H1 (cell line): ENCODE measurements around the gene PMFBP1. TPM values are rescaled to one million over a fixed set of nuclear protein-coding genes. Genes with fewer than 3 reads are reported as not detected.

Experiments used
- ASH2L ChIP-seq: fragments of 200-600, 300-600 bp; sonication (generic); IDR thresholded peaks from one replicate; pipeline ENCODE4 v1.7.1; 2017; ENCODE audit warnings: low read length
- EZH2 ChIP-seq: fragments of 200-600 bp; sonication (generic); IDR thresholded peaks from 2 replicates; pipeline ENCODE4 v1.7.1; 2012; ENCODE audit warnings: low read depth, mild to moderate bottlenecking, moderate library complexity, low read length, inconsistent platforms; ENCODE audit not compliant: severe bottlenecking
- SUZ12 ChIP-seq: fragments of 200-600 bp; sonication (generic); IDR thresholded peaks from 2 replicates; pipeline ENCODE4 v1.6.1; 2012; ENCODE audit warnings: mild to moderate bottlenecking, inconsistent platforms, low read length, moderate library complexity, mixed read lengths
- polyA plus RNA-seq, 7 experiments: library from polyadenylated mRNA; depleted of rRNA in 3 of 7; stranded (reverse) in 5 of 7; unstranded in 2 of 7; fragments of >200 nt in 5 of 7; fragments of 200-250 nt in 2 of 7; gene quantifications; 1 replicate in 5 of 7; 2 replicates in 1 of 7; 4 replicates in 1 of 7; pipeline versions ENCODE4 v1.2.1 to v1.2.3, GENCODE V29; 2011 to 2013; ENCODE audit warnings: missing spikeins in 2 of 7, mixed read lengths in 2 of 7
- total RNA-seq: library from RNA; stranded (reverse); fragmentation: NEBNext Ultra II Directional; extraction: Animal tissue kit (Norgen Biotek cat#: 25700); gene quantifications from 2 replicates; pipeline ENCODE4 v1.2.1, GENCODE V29; 2021
- TF ChIP-seq, protein P1 (sequence below): IDR thresholded peaks from 2 replicates; pipeline ENCODE4 v1.6.1; 2012; ENCODE audit warnings: low read length, inconsistent platforms

The PMFBP1 gene
- total and polyA plus RNA-seq, 2 of the 8 experiments (the other 6 are each of a cell fraction or from before 2014, with no cell fraction given): 0.32 to 1.6 TPM

DNA sequence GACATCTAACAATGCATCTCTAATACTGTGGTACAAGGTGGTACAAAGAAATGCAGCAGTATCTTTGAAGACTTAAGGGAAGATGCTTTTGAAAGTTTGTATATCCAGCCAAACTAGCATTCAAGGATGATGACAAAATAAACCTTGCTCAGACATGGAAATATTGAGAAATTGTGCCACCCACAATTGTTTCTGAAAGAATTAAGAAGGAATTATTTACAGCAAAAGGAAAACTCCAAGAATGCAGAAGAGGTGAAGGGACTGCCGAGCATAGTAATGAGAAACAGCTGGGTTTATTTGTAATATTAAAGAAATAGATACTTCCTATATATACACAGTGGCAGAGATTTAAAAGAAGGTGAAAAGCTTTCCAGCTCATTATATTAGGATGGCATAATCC lies 29.5 kb downstream of the PMFBP1 start (continued):
- TF ChIP-seq, protein P1, sequence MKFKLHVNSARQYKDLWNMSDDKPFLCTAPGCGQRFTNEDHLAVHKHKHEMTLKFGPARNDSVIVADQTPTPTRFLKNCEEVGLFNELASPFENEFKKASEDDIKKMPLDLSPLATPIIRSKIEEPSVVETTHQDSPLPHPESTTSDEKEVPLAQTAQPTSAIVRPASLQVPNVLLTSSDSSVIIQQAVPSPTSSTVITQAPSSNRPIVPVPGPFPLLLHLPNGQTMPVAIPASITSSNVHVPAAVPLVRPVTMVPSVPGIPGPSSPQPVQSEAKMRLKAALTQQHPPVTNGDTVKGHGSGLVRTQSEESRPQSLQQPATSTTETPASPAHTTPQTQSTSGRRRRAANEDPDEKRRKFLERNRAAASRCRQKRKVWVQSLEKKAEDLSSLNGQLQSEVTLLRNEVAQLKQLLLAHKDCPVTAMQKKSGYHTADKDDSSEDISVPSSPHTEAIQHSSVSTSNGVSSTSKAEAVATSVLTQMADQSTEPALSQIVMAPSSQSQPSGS: no peak
- TF ChIP-seq SUZ12 (no peak), ASH2L (no peak), EZH2 (no peak)
